ENCODE measurements around the gene MAPKAPK2. TPM values are rescaled to one million over a fixed set of nuclear protein-coding genes. Genes with fewer than 3 reads are reported as not detected.

Gene MAPKAPK2
- total RNA-seq, 1 experiment from 2014 or later, result 54.9 TPM

DNA sequence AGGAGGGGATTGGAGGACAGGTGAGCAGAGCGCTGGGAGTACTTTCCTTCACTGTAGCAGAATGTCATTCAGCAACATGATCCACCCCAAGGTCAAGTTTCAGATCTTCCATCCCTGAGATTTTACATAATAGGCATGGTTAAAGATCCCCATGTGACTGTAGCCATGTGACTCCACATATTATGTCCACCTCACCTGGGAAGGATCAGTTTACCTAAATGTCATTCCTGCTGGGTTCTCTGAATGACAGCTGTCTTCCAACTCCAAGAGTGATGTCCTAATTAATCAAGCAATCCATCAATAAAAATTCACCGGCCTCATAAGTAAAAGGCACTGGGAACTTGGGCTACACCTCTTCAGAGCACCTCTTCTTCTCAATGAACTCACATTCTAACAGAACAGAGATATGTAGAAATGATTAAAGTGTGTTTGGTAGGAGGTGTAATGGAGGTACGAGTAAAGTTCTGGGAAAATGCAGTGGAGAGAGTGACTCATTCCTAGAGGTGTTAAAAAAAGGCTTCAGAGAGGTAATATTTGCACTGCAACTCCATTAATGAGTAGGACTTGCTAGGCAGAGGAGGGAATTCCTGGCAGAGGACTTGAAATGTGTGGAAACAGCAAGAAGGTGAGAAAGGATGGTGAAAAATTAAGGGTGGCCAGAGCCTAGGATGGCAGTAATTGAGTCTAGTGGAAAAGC is 22.2 kb upstream of the MAPKAPK2 start:
- H3K27ac Mint-ChIP-seq, result no peak overlapping the region
- H3K36me3 Mint-ChIP-seq, result no peaks in the 10 kb centered on the region
- peaks cover 33% of the 10 kb centered on the region for H3K27me3 Mint-ChIP-seq (ENCODE audit: low read depth)
- no peak for ATAC-seq
- no peaks in the 10 kb centered on the region for H3K9me3 Mint-ChIP-seq
- no peak for TF ChIP-seq EMX1 (CRISPR knock-in tag; IDR thresholded peaks at IDR 0.05)
- TF ChIP-seq, protein P1, sequence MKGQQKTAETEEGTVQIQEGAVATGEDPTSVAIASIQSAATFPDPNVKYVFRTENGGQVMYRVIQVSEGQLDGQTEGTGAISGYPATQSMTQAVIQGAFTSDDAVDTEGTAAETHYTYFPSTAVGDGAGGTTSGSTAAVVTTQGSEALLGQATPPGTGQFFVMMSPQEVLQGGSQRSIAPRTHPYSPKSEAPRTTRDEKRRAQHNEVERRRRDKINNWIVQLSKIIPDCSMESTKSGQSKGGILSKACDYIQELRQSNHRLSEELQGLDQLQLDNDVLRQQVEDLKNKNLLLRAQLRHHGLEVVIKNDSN (CRISPR knock-in tag; IDR thresholded peaks at IDR 0.05), result no peak
- TF ChIP-seq ZNF263 (CRISPR knock-in tag; IDR thresholded peaks at IDR 0.05; ENCODE audit: low read depth), result no peak
- TF ChIP-seq JUN (CRISPR knock-in tag; IDR thresholded peaks at IDR 0.05), result no peak
- TF ChIP-seq, protein P2, sequence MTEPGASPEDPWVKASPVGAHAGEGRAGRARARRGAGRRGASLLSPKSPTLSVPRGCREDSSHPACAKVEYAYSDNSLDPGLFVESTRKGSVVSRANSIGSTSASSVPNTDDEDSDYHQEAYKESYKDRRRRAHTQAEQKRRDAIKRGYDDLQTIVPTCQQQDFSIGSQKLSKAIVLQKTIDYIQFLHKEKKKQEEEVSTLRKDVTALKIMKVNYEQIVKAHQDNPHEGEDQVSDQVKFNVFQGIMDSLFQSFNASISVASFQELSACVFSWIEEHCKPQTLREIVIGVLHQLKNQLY (CRISPR knock-in tag; IDR thresholded peaks at IDR 0.05), result no peak
- TF ChIP-seq CREM (CRISPR knock-in tag; IDR thresholded peaks at IDR 0.05), result no peak
- TF ChIP-seq, protein P3, sequence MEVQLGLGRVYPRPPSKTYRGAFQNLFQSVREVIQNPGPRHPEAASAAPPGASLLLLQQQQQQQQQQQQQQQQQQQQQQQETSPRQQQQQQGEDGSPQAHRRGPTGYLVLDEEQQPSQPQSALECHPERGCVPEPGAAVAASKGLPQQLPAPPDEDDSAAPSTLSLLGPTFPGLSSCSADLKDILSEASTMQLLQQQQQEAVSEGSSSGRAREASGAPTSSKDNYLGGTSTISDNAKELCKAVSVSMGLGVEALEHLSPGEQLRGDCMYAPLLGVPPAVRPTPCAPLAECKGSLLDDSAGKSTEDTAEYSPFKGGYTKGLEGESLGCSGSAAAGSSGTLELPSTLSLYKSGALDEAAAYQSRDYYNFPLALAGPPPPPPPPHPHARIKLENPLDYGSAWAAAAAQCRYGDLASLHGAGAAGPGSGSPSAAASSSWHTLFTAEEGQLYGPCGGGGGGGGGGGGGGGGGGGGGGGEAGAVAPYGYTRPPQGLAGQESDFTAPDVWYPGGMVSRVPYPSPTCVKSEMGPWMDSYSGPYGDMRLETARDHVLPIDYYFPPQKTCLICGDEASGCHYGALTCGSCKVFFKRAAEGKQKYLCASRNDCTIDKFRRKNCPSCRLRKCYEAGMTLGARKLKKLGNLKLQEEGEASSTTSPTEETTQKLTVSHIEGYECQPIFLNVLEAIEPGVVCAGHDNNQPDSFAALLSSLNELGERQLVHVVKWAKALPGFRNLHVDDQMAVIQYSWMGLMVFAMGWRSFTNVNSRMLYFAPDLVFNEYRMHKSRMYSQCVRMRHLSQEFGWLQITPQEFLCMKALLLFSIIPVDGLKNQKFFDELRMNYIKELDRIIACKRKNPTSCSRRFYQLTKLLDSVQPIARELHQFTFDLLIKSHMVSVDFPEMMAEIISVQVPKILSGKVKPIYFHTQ (CRISPR knock-in tag; IDR thresholded peaks at IDR 0.05), result no peak
- no peak for TF ChIP-seq ZNF416 (CRISPR knock-in tag; IDR thresholded peaks at IDR 0.05)
- TF ChIP-seq TP53 (CRISPR knock-in tag; IDR thresholded peaks at IDR 0.05), result no peak
- TF ChIP-seq OVOL2 (CRISPR knock-in tag; IDR thresholded peaks at IDR 0.05; ENCODE audit: borderline replicate concordance), result no peak
- no peak for TF ChIP-seq GRHL2 (CRISPR knock-in tag; IDR thresholded peaks at IDR 0.05; ENCODE audit: insufficient replicate concordance, severe bottlenecking)
- no peak for TF ChIP-seq ZNF121 (CRISPR knock-in tag; IDR thresholded peaks at IDR 0.05)
- TF ChIP-seq, protein P4, sequence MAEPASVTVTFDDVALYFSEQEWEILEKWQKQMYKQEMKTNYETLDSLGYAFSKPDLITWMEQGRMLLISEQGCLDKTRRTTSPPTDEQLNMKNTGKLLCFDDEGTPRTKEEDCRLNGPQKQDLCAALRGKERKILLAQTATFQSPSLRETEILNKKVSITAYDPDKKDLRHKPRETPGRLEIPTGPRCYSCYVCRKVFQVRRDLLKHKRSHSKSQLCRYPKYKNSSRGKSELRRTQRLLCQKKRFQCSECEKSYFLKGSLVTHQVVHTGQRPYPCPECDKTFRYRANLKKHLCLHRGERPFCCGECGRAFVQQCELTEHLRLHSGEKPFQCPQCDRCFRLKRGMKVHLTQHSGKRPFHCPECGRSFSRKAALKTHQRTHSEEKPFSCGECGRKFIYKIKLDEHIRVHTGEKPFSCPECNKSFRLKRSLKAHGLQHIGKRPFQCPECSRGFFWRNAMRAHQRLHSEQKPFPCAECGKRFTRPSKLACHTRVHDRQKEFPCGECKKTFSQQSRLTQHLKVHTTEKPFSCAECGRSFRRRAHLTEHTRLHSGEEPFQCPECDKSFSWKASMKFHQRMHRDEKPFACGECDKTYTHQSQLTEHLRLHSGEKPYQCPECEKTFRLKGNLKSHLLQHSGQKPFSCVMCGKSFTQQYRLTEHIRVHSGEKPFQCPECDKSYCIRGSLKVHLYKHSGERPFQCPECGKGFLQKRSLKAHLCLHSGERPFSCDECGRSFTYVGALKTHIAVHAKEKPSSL (CRISPR knock-in tag; conservative IDR thresholded peaks at IDR 0.05), result no peak
- ChIA-PET CTCF (interaction anchor here (1.1 to 20.5 kb wide), 13 partner anchors 7 to 317 kb away, joined by 3 to 659 read pairs (median 16); partner anchors contain the start of genes DYRK3, EIF2D and MAPKAPK2), POLR2A (no interaction called here)
- H3K4me1 Mint-ChIP-seq, result peaks cover 19% of the 10 kb centered on the region
- no peak for DNase-seq (ENCODE audit: low spot score)
- no peak overlapping the region for H3K4me3 Mint-ChIP-seq

DNA sequence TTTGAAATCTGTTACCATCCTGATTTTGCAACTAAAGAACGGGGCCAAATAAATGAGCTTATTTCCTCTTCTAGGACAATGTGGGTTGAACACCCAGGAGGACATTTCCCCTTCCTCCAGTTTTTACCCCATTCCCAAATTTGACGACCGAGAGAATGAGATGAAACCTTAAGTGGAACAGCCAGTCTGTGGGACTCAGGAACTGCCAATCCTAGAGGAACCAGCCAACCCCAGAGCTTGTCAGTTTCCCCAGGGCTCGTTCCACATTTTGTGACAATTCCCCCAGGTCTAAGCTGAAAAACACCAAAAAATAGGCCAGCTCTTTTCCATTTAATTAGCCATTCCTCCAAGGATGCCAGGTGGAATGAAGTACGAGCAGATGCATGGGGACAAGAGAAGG is 21.3 kb upstream of the MAPKAPK2 start:
- Mint-ChIP-seq H3K4me3 (peak overlapping the region; percentile 58), H3K27ac (no peak overlapping the region), H3K4me1 (peaks cover 13% of the 10 kb centered on the region), H3K9me3 (no peaks in the 10 kb centered on the region), H3K36me3 (no peaks in the 10 kb centered on the region), H3K27me3 (ENCODE audit: low read depth) (peaks cover 26% of the 10 kb centered on the region)
- CTCF ChIA-PET, result interaction anchor here (0.6 to 20.5 kb wide), 42 partner anchors 8 to 319 kb away, joined by 3 to 659 read pairs (median 6); partner anchors contain the start of genes DYRK3, EIF2D, IKBKE and IL19
- DNase-seq (ENCODE audit: low spot score), result no peak
- TF ChIP-seq FOXJ3 (CRISPR knock-in tag; IDR thresholded peaks at IDR 0.05; ENCODE audit: borderline replicate concordance) (no peak), EMX1 (CRISPR knock-in tag; IDR thresholded peaks at IDR 0.05) (no peak), ETV6 (CRISPR knock-in tag; IDR thresholded peaks at IDR 0.05) (no peak), ZNF263 (CRISPR knock-in tag; IDR thresholded peaks at IDR 0.05; ENCODE audit: low read depth) (no peak), JUN (CRISPR knock-in tag; IDR thresholded peaks at IDR 0.05) (no peak), TEAD4 (CRISPR knock-in tag; IDR thresholded peaks at IDR 0.05) (no peak), ZNF396 (CRISPR knock-in tag; IDR thresholded peaks at IDR 0.05; ENCODE audit: borderline replicate concordance) (no peak)
- TF ChIP-seq, protein P5, sequence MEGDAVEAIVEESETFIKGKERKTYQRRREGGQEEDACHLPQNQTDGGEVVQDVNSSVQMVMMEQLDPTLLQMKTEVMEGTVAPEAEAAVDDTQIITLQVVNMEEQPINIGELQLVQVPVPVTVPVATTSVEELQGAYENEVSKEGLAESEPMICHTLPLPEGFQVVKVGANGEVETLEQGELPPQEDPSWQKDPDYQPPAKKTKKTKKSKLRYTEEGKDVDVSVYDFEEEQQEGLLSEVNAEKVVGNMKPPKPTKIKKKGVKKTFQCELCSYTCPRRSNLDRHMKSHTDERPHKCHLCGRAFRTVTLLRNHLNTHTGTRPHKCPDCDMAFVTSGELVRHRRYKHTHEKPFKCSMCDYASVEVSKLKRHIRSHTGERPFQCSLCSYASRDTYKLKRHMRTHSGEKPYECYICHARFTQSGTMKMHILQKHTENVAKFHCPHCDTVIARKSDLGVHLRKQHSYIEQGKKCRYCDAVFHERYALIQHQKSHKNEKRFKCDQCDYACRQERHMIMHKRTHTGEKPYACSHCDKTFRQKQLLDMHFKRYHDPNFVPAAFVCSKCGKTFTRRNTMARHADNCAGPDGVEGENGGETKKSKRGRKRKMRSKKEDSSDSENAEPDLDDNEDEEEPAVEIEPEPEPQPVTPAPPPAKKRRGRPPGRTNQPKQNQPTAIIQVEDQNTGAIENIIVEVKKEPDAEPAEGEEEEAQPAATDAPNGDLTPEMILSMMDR (IDR thresholded peaks at IDR 0.05), result no peak
- TF ChIP-seq, protein P6, sequence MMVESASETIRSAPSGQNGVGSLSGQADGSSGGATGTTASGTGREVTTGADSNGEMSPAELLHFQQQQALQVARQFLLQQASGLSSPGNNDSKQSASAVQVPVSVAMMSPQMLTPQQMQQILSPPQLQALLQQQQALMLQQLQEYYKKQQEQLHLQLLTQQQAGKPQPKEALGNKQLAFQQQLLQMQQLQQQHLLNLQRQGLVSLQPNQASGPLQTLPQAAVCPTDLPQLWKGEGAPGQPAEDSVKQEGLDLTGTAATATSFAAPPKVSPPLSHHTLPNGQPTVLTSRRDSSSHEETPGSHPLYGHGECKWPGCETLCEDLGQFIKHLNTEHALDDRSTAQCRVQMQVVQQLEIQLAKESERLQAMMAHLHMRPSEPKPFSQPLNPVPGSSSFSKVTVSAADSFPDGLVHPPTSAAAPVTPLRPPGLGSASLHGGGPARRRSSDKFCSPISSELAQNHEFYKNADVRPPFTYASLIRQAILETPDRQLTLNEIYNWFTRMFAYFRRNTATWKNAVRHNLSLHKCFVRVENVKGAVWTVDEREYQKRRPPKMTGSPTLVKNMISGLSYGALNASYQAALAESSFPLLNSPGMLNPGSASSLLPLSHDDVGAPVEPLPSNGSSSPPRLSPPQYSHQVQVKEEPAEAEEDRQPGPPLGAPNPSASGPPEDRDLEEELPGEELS (CRISPR knock-in tag; IDR thresholded peaks at IDR 0.05), result no peak
- POLR2A ChIA-PET, result interaction anchor here (1.8 kb wide), 2 partner anchors 28 to 32 kb away, joined by 9 to 11 read pairs; partner anchors contain the start of gene DYRK3
- ATAC-seq, result no peak
